LNCaP clone FGC (cell line): ENCODE data around the gene DHX57.
"Not testable (repeated sequence)": the region's sequence is repeated elsewhere in the genome, so short reads cannot be mapped to it uniquely, and the experiment has no call there.

Experiments used
- DNase-seq: peaks from one replicate; pipeline ENCODE4 v3.0.0-alpha.2; 2011; ENCODE audit warnings: low read depth
- H3K4me3 ChIP-seq: 2 replicates; pipeline ENCODE4 v1.5.1; 2011; ENCODE audit warnings: mild to moderate bottlenecking, low read depth, low read length, control low read depth
- CTCF ChIP-seq: IDR thresholded peaks from 2 replicates; pipeline ENCODE4 v1.5.1; 2012; ENCODE audit warnings: mild to moderate bottlenecking; ENCODE audit not compliant: control insufficient read depth, insufficient read depth; ENCODE audit errors: extremely low read depth

The DHX57 gene

DNA sequence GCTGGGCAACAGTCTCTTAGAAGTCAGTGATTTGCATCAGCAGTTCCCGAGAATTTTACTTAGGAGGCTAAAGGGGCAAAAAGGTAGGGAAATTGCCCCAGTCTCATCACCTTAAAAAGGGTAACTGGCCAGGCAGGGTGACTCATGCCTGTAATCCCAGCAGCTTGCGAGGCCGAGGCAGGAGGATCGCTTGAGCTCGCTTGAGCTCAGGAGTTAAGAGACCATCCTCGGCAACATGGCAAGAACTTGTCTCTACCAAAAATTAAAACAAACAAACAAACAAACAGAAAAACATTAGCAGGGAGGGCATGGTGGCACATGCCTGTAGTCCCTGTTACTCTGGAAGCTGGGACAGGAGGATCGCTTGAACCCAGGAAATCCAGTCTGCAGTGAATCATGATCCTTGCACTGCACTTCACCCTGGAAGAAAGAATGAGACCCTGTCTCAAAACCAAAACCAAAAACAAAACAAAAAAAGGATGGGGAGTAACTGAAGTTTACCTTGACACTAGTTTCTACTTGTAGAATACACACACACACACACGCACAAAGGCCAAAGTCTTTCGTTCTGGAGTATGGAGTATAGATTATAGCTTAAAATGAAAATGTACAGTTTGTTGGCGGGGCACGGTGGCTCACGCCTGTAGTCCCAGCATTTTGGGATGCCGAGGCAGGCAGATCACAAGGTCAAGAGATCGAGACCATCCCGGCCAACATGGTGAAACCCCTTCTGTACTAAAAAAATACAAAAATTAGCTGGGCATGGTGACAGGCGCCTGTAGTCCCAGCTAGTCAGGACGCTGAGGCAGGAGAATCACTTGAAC lies 100.4 kb downstream of the DHX57 start:
- no peak overlapping the region for H3K4me3 ChIP-seq
- no peak for DNase-seq
- TF ChIP-seq CTCF = no peak

- no peak for DNase-seq
- no peak overlapping the region for H3K4me3 ChIP-seq
- TF ChIP-seq CTCF = no peak
These were observed 104.1 kb downstream of the DHX57 start for GRCh38 chr2:38771632-38772031.

DNA sequence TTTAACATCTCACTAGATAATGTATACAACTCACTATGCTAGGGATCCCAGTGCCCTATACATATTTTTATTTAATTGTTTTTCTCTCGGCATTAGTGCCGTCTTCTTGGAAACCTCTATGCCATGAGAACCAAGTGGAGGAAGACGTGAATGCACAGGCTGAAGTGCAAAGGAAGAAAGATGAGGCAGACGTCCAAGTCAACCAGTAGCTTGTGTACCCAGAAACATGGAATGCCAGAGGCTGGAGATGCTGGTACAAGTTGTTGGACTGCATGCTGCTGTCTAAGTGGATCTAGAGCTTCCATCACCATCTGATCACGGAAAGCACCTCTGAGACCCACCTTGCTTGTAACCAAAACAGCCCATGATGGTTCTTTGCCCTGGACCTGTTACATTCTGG lies 110.2 kb downstream of the DHX57 start:
- H3K4me3 ChIP-seq = no peak overlapping the region
- no peak for DNase-seq
- TF ChIP-seq CTCF = no peak

DNA sequence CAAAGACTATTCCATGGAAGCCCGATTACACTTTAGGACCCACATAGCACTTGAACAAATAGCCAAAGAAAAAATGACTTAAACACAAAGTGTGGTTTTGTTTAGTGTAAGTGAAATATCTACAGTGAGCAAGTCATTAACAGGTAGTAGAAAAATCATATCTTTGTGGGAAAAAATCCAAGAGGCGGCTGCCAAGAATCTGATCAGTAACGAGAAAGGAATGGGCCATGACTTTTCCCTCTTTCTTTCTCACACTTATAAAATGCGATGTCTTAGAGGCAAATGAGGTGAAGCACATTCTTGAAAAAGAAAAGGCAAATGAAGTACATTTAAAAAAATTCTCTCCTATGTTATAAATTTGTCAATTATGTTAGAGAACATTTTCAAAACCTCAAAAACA lies 110.6 kb downstream of the DHX57 start:
- TF ChIP-seq CTCF = no peak
- DNase-seq = no peak

DNA sequence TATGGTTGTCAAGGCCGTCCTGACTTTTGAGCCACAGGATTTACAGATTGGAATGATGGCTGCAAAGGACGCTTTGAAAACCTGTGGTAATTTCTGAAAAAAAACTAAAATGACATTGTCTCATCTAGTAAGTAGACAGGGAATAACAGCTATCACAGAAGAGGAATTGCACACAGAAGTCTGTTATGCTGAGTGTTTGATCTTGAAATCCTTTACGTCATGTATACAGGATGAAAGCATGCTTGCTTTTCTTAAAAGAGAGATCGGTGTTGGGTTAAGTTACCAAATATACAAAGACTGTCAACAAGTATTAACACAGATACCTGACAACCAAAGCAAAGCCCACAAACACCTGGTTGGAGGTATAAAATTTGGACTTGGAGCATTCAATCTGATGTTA lies 112.0 kb downstream of the DHX57 start:
- no peak overlapping the region for H3K4me3 ChIP-seq
- TF ChIP-seq CTCF = no peak
- no peak for DNase-seq

More for the DNA sequence above, 110.6 kb downstream of the DHX57 start:
- no peak overlapping the region for H3K4me3 ChIP-seq

DNA sequence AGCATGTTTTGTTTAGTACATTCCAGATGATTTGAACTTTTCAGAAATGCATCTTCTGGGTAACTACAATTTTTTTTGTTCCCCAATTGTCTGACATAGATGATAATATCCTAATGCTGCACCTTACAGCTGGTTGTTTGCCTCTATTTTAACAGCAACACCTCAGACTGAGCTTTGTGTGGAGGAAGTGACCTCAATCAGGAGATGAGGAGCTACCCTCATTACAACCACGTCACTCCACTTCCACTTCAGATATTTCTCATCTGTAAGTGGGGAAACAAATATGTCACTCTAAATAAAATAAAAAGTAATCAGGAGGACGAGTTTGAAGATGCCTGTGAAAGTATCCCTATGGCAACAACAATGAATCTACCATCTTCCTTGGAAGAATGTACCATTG lies 112.5 kb downstream of the DHX57 start:
- no peak for TF ChIP-seq CTCF

DNA sequence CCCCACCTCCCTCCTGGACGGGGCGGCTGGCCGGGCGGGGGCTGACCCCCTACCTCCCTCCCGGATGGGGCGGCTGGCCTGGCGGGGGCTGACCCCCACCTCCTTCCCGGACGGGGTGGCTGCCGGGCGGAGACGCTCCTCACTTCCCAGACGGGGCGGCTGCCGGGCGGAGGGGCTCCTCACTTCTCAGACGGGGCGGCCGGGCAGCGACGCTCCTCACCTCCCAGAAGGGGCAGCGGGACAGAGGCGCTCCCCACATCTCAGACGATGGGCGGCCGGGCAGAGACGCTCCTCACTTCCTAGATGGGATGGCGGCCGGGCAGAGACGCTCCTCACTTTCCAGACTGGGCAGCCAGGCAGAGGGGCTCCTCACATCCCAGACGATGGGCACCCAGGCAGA lies 119.8 kb downstream of the DHX57 start:
- not testable (repeated sequence) for H3K4me3 ChIP-seq, DNase-seq

More for the DNA sequence above, 112.5 kb downstream of the DHX57 start:
- no peak overlapping the region for H3K4me3 ChIP-seq
- DNase-seq = no peak
